ENCODE data around the gene CMYA5. TPM values are rescaled to one million over a fixed set of nuclear protein-coding genes. Genes with fewer than 3 reads are reported as not detected.

CMYA5 gene
- polyA plus RNA-seq, 2 donors, result 0.46 to 0.55 TPM

DNA sequence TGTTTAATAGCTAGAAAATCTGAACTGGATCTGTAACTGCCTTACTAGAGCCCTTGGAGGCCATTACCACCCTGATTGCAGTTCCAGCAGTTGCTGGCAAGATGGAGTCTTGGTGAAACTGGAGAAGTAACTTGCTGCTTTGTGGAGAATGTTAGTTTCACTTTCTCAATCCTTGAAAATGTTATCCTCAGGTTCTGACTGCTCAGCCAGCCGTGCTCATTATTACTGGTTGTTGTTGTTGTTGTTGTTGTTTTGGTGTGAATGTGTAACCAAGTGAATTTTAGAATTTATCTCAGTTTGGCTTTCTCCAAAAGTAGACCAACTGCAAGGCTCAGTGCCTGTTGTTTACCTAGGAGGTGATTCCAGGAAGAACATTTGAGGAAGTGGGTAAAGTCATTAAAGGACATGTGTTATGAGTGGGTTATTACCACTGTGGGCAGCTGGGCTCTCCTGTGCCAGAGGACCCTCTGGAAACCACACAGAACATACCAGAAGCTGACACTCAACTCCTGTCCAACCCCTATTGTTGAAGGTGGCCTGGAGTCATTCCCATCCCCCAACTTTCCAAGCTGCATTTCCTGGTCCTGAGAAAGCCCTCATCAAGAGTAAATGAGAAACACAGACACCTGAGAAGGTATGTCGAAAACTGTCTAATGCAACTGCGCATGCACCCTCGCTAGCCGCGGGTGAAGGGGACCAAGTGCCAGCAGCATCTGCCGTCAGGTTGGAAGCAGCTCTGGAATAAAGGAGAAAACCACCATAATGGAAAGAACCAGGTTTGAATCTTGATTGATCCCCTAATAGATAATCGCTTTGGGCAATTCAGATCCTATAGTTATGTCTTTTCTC lies 111.6 kb downstream of the CMYA5 start:
- whole genome bisulfite sequencing, 2 donors, result 94 to 96% methylated on average over 8 of the region's 8 CpGs

DNA sequence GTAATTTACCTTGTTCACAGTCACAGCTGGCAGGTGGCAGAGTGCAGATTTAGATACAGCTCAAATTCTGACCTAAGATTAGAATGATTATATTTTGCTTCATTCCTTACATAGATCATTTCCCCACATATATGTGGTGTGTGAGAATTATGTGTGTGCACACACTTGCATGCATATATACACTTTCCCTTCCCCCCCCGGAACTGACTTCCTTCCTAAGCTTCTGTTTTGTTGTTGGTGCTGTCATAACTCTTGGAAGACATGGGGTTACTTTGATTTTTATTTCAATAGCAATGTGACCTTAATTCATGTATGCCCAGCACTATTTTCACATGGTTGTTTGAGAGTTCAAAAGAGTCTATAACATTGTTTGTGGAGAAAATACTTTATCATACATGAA lies 112.8 kb downstream of the CMYA5 start:
- Histone ChIP-seq H3K9me3 (ENCODE audit: control insufficient read depth in 2 of 2, insufficient read depth in 1 of 2, low read depth in 1 of 2, low read length in 1 of 2) (no peaks in the 10 kb centered on the region), H3K4me3 (ENCODE audit: low read depth in 1 of 2, low read length in 2 of 2) (no peak overlapping the region), H3K27me3 (ENCODE audit: control insufficient read depth in 1 of 2, insufficient read depth in 2 of 2, low read length in 2 of 2) (no peaks in the 10 kb centered on the region), H3K36me3 (ENCODE audit: control insufficient read depth in 2 of 2, insufficient read depth in 2 of 2, low read length in 1 of 2) (peaks cover 0 to 3% of the 10 kb centered on the region in 2 donors), H3K27ac (ENCODE audit: low read depth in 2 of 2, low read length in 1 of 2) (no peak overlapping the region), H3K4me1 (ENCODE audit: control insufficient read depth in 2 of 2, insufficient read depth in 2 of 2, low read length in 1 of 2) (no peaks in the 10 kb centered on the region)
- WGBS, 2 donors, result 35 to 70% methylated on average over 1 of the region's 1 CpG

More for the DNA sequence above, 111.6 kb downstream of the CMYA5 start:
- H3K36me3 ChIP-seq (ENCODE audit: control insufficient read depth in 2 of 2, insufficient read depth in 2 of 2, low read length in 1 of 2), result peaks cover 0 to 3% of the 10 kb centered on the region in 2 donors
- no peaks in the 10 kb centered on the region for H3K9me3 ChIP-seq (ENCODE audit: control insufficient read depth in 2 of 2, insufficient read depth in 1 of 2, low read depth in 1 of 2, low read length in 1 of 2)
- no peaks in the 10 kb centered on the region for H3K4me1 ChIP-seq (ENCODE audit: control insufficient read depth in 2 of 2, insufficient read depth in 2 of 2, low read length in 1 of 2)
- H3K27ac ChIP-seq (ENCODE audit: low read depth in 2 of 2, low read length in 1 of 2), result no peak overlapping the region
- H3K4me3 ChIP-seq (ENCODE audit: low read depth in 1 of 2, low read length in 2 of 2), result no peak overlapping the region
- no peaks in the 10 kb centered on the region for H3K27me3 ChIP-seq (ENCODE audit: control insufficient read depth in 1 of 2, insufficient read depth in 2 of 2, low read length in 2 of 2)

DNA sequence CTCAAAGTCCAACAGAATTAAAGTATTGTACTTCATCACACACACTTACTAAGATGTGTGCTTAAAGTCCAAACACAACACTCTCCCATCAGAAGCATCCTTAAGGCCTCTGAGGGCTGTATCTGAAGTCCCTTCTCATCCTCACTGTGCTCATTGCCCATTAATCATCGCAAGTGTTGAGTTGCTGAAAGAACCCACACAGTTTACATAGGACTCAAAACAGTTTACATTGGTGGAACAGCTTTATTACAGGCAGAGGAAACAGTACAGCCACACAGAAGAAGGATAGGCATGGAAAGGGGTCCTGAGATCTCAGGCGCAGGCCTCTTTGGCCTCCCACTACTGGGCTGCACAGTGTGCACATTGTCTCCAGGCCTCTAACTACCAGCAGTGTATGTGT lies 113.4 kb downstream of the CMYA5 start:
- no peaks in the 10 kb centered on the region for H3K36me3 ChIP-seq (ENCODE audit: control insufficient read depth in 2 of 2, insufficient read depth in 2 of 2, low read length in 1 of 2)
- H3K27me3 ChIP-seq (ENCODE audit: control insufficient read depth in 1 of 2, insufficient read depth in 2 of 2, low read length in 2 of 2), result no peaks in the 10 kb centered on the region
- no peaks in the 10 kb centered on the region for H3K9me3 ChIP-seq (ENCODE audit: control insufficient read depth in 2 of 2, insufficient read depth in 1 of 2, low read depth in 1 of 2, low read length in 1 of 2)
- no peak overlapping the region for H3K27ac ChIP-seq (ENCODE audit: low read depth in 2 of 2, low read length in 1 of 2)
- WGBS, 2 donors, result 80 to 86% methylated on average over 2 of the region's 2 CpGs
- no peaks in the 10 kb centered on the region for H3K4me1 ChIP-seq (ENCODE audit: control insufficient read depth in 2 of 2, insufficient read depth in 2 of 2, low read length in 1 of 2)
- no peak overlapping the region for H3K4me3 ChIP-seq (ENCODE audit: low read depth in 1 of 2, low read length in 2 of 2)

DNA sequence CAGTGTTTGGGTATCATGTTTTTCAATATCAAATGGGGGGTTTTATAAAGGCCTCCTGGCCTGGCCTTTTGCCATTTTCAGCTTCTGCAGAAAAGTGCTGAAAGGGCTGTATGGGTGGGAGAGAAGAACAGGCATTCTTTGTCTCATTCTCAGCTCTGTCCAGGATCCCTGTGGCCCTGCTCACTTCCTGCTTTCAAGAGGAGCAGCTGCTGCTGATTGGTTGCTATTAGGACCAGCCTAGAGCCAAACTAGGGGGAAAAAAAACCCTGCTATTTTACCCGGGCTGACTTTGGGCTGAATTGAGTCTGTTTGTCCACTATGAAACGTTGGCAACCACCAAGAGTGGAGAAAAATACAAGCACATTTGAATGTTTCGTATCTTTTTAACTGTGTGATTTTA lies 117.1 kb downstream of the CMYA5 start:
- H3K27me3 ChIP-seq (ENCODE audit: control insufficient read depth in 1 of 2, insufficient read depth in 2 of 2, low read length in 2 of 2), result no peaks in the 10 kb centered on the region
- H3K36me3 ChIP-seq (ENCODE audit: control insufficient read depth in 2 of 2, insufficient read depth in 2 of 2, low read length in 1 of 2), result no peaks in the 10 kb centered on the region
- no peaks in the 10 kb centered on the region for H3K4me1 ChIP-seq (ENCODE audit: control insufficient read depth in 2 of 2, insufficient read depth in 2 of 2, low read length in 1 of 2)
- no peak overlapping the region for H3K27ac ChIP-seq (ENCODE audit: low read depth in 2 of 2, low read length in 1 of 2)
- H3K4me3 ChIP-seq (ENCODE audit: low read depth in 1 of 2, low read length in 2 of 2), result no peak overlapping the region
- 53 to 55% methylated on average over 3 of the region's 3 CpGs for WGBS, 2 donors
- no peaks in the 10 kb centered on the region for H3K9me3 ChIP-seq (ENCODE audit: control insufficient read depth in 2 of 2, insufficient read depth in 1 of 2, low read depth in 1 of 2, low read length in 1 of 2)

DNA sequence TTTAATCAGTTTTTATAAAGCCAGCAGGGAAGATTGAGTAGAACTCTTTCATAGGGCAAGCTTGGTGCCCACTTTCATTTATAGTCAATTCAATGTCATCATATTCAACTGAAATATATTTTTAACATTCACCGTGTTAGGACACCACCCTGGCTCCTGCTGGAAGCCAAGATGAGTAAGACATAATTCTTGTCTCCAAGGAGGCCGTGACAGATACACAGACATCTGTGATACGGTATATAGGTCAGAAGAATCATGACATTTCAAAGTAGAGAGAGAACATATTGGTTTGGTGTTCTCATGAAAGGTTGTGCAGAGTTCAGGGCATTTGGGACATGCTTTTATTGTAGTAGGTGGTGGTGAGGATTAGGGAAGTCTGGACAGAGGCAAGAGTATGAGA lies 120.1 kb downstream of the CMYA5 start:
- Histone ChIP-seq H3K4me1 (ENCODE audit: control insufficient read depth in 2 of 2, insufficient read depth in 2 of 2, low read length in 1 of 2) (no peaks in the 10 kb centered on the region), H3K4me3 (ENCODE audit: low read depth in 1 of 2, low read length in 2 of 2) (no peak overlapping the region), H3K9me3 (ENCODE audit: control insufficient read depth in 2 of 2, insufficient read depth in 1 of 2, low read depth in 1 of 2, low read length in 1 of 2) (no peaks in the 10 kb centered on the region), H3K27ac (ENCODE audit: low read depth in 2 of 2, low read length in 1 of 2) (no peak overlapping the region), H3K27me3 (ENCODE audit: control insufficient read depth in 1 of 2, insufficient read depth in 2 of 2, low read length in 2 of 2) (no peaks in the 10 kb centered on the region), H3K36me3 (ENCODE audit: control insufficient read depth in 2 of 2, insufficient read depth in 2 of 2, low read length in 1 of 2) (no peaks in the 10 kb centered on the region)
- WGBS, 2 donors, result 72 to 77% methylated on average over 3 of the region's 3 CpGs

DNA sequence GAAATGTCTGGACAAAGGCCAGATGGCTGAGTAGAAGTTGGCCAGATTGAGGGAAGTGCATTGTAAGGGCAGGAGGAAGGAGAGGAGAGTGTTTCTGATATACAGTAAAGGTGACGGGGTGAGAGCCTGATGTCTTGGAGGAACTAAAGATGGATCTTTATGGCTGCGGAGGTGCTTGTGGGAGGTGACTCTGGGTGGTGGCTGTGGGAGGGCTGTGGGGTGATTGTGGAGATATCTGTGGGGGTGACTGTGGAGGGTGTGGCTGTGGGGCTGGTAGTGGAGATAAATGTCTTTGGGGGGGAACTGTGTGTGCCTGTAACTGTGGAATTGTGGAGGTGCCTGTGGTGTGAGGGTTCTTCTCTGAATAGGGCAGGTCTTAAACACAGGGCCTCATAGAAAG lies 121.4 kb downstream of the CMYA5 start:
- 85 to 91% methylated on average over 2 of the region's 2 CpGs for WGBS, 2 donors

DNA sequence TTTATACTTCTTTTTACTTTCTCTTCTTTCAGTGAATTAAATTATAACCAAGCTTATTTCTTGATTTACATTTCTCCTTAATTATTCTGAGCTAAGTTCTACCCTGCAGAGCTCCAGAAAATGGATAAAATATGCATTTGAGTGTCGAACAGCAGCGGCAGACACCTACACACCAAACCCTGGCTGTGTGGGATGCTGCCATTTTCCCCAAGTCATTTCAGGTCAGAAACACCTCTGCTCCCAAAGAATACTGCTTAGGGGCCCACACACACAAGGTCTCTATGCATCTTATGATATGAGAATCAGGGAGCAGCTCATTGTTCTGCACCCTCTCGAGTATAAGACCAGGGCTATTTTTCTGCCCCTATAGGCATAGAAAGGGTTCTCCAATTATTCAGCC lies 122.3 kb downstream of the CMYA5 start:
- no peaks in the 10 kb centered on the region for H3K4me1 ChIP-seq (ENCODE audit: control insufficient read depth in 2 of 2, insufficient read depth in 2 of 2, low read length in 1 of 2)
- H3K27me3 ChIP-seq (ENCODE audit: control insufficient read depth in 1 of 2, insufficient read depth in 2 of 2, low read length in 2 of 2), result no peaks in the 10 kb centered on the region
- no peak overlapping the region for H3K4me3 ChIP-seq (ENCODE audit: low read depth in 1 of 2, low read length in 2 of 2)
- no peak overlapping the region for H3K27ac ChIP-seq (ENCODE audit: low read depth in 2 of 2, low read length in 1 of 2)
- 92 to 93% methylated on average over 3 of the region's 3 CpGs for WGBS, 2 donors
- H3K36me3 ChIP-seq (ENCODE audit: control insufficient read depth in 2 of 2, insufficient read depth in 2 of 2, low read length in 1 of 2), result no peaks in the 10 kb centered on the region
- H3K9me3 ChIP-seq (ENCODE audit: control insufficient read depth in 2 of 2, insufficient read depth in 1 of 2, low read depth in 1 of 2, low read length in 1 of 2), result no peaks in the 10 kb centered on the region

More for the DNA sequence above, 121.4 kb downstream of the CMYA5 start:
- Histone ChIP-seq H3K36me3 (ENCODE audit: control insufficient read depth in 2 of 2, insufficient read depth in 2 of 2, low read length in 1 of 2) (no peaks in the 10 kb centered on the region), H3K9me3 (ENCODE audit: control insufficient read depth in 2 of 2, insufficient read depth in 1 of 2, low read depth in 1 of 2, low read length in 1 of 2) (no peaks in the 10 kb centered on the region), H3K4me3 (ENCODE audit: low read depth in 1 of 2, low read length in 2 of 2) (no peak overlapping the region), H3K27ac (ENCODE audit: low read depth in 2 of 2, low read length in 1 of 2) (no peak overlapping the region), H3K4me1 (ENCODE audit: control insufficient read depth in 2 of 2, insufficient read depth in 2 of 2, low read length in 1 of 2) (no peaks in the 10 kb centered on the region), H3K27me3 (ENCODE audit: control insufficient read depth in 1 of 2, insufficient read depth in 2 of 2, low read length in 2 of 2) (no peaks in the 10 kb centered on the region)

DNA sequence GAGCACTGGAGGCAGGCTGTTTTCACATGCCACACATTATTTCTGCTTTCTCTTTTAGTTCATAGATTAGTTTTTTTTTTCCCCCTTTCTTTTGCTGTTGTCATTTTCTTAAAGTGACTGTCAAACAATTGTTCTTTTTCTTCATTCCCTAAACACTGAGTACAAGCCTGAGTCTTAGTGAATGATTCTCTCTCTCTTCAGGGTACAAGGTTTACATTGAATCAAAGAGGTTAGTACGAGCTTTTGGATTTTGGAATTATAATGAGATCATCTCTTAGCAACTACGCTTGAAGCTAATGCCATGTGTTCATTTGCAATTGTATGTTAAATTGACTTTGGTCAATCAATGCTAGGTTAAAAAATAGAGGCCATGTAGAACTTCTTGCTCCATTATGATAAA lies 125.1 kb downstream of the CMYA5 start:
- Histone ChIP-seq H3K4me3 (ENCODE audit: low read depth in 1 of 2, low read length in 2 of 2) (no peak overlapping the region), H3K27ac (ENCODE audit: low read depth in 2 of 2, low read length in 1 of 2) (no peak overlapping the region), H3K27me3 (ENCODE audit: control insufficient read depth in 1 of 2, insufficient read depth in 2 of 2, low read length in 2 of 2) (no peaks in the 10 kb centered on the region), H3K4me1 (ENCODE audit: control insufficient read depth in 2 of 2, insufficient read depth in 2 of 2, low read length in 1 of 2) (no peaks in the 10 kb centered on the region), H3K9me3 (ENCODE audit: control insufficient read depth in 2 of 2, insufficient read depth in 1 of 2, low read depth in 1 of 2, low read length in 1 of 2) (no peaks in the 10 kb centered on the region), H3K36me3 (ENCODE audit: control insufficient read depth in 2 of 2, insufficient read depth in 2 of 2, low read length in 1 of 2) (no peaks in the 10 kb centered on the region)
- WGBS, 2 donors, result 70 to 79% methylated on average over 2 of the region's 2 CpGs

DNA sequence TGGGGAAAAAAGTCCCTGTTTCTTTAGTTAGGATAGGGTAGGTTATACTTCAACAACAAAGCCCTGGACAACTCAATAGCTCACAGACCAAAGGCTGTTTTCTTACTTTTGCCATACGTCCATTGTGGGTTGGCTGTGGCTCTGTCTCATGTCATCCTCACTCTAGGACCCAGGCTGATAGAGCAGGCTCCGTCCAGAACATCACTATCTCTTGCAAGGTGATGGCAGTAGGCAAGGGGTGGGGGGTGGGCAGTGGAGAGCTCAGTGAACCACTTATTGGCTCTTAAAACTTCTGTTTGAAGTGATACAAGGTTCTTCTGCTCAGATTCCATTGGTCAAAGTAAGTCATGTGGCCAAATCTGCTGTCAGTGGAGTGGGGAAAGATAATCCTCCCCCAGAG lies 126.4 kb downstream of the CMYA5 start:
- Histone ChIP-seq H3K36me3 (ENCODE audit: control insufficient read depth in 2 of 2, insufficient read depth in 2 of 2, low read length in 1 of 2) (no peaks in the 10 kb centered on the region), H3K9me3 (ENCODE audit: control insufficient read depth in 2 of 2, insufficient read depth in 1 of 2, low read depth in 1 of 2, low read length in 1 of 2) (no peaks in the 10 kb centered on the region), H3K4me3 (ENCODE audit: low read depth in 1 of 2, low read length in 2 of 2) (no peak overlapping the region), H3K27ac (ENCODE audit: low read depth in 2 of 2, low read length in 1 of 2) (no peak overlapping the region), H3K4me1 (ENCODE audit: control insufficient read depth in 2 of 2, insufficient read depth in 2 of 2, low read length in 1 of 2) (no peaks in the 10 kb centered on the region), H3K27me3 (ENCODE audit: control insufficient read depth in 1 of 2, insufficient read depth in 2 of 2, low read length in 2 of 2) (no peaks in the 10 kb centered on the region)
- 85 to 91% methylated on average over 2 of the region's 2 CpGs for WGBS, 2 donors

DNA sequence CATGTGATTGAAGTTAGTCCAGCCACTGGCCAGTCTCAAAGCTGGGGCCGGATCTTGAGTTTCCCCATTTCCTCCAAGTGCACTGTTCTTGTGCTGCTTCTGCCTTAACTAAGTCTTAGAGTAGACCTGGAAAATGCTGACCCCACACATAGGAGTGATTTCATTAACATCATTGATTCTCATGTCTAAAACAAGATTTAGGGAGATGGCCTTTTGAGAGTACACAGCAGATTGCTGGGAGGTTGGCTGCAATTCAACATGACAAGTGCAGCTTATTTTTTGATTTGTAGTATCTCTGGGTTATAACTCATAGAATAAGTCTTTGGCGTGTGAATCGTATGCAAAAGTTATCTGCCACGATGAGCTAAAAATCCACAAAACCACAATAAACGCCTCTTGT lies 131.0 kb downstream of the CMYA5 start:
- Histone ChIP-seq H3K27me3 (ENCODE audit: control insufficient read depth in 1 of 2, insufficient read depth in 2 of 2, low read length in 2 of 2) (no peaks in the 10 kb centered on the region), H3K27ac (ENCODE audit: low read depth in 2 of 2, low read length in 1 of 2) (no peak overlapping the region), H3K36me3 (ENCODE audit: control insufficient read depth in 2 of 2, insufficient read depth in 2 of 2, low read length in 1 of 2) (no peaks in the 10 kb centered on the region), H3K4me1 (ENCODE audit: control insufficient read depth in 2 of 2, insufficient read depth in 2 of 2, low read length in 1 of 2) (no peaks in the 10 kb centered on the region), H3K9me3 (ENCODE audit: control insufficient read depth in 2 of 2, insufficient read depth in 1 of 2, low read depth in 1 of 2, low read length in 1 of 2) (no peaks in the 10 kb centered on the region), H3K4me3 (ENCODE audit: low read depth in 1 of 2, low read length in 2 of 2) (no peak overlapping the region)
- WGBS, 2 donors, result 91 to 93% methylated on average over 5 of the region's 5 CpGs
